ENCODE data around the gene KRT39.

GRCh38 chr17:40937384-40937819, 29.3 kb downstream of the KRT39 start, which contains the start of gene KRT23:
- TF ChIP-seq CTCF (IDR thresholded peaks at IDR 0.05; ENCODE audit: extremely low read depth in 1 of 2, insufficient read depth in 1 of 2, low read depth in 1 of 2, low read length in 2 of 2) (no peak), MAX (IDR thresholded peaks at IDR 0.05; ENCODE audit: insufficient read depth, insufficient read length) (no peak), EZH2 (IDR thresholded peaks at IDR 0.05; ENCODE audit: borderline replicate concordance, low read depth, low read length, severe bottlenecking) (no peak), FOS (IDR thresholded peaks at IDR 0.05; ENCODE audit: borderline replicate concordance, insufficient read depth, low read length) (no peak)

All from endothelial cell of umbilical vein (primary cell).